C4-2B (cell line): ENCODE results near the gene AAMDC.

Experiments used
- H3K27ac ChIP-seq: fragments of 450-650 bp; 2 replicates; pipeline ENCODE4 v1.5.1; 2017
- CTCF ChIP-seq: fragments of 450-650 bp; conservative IDR thresholded peaks from 2 replicates; pipeline ENCODE4 v1.5.1; 2017; ENCODE audit warnings: mild to moderate bottlenecking
- ZFX ChIP-seq: fragments of 450-650 bp; IDR thresholded peaks from 2 replicates; pipeline ENCODE4 v1.6.1; 2017

The AAMDC gene

GRCh38 chr11:77801477-77801876 is 19.5 kb upstream of the AAMDC start:
- no peak for TF ChIP-seq ZFX
- no peak overlapping the region for H3K27ac ChIP-seq

- no peak overlapping the region for H3K27ac ChIP-seq
- TF ChIP-seq CTCF (no peak), ZFX (no peak)
Measured at GRCh38 chr11:77806415-77806814, 14.5 kb upstream of the AAMDC start.

GRCh38 chr11:77806993-77807392 is 14.0 kb upstream of the AAMDC start:
- TF ChIP-seq ZFX (no peak), CTCF (no peak)

GRCh38 chr11:77813256-77813655 is 7.7 kb upstream of the AAMDC start:
- no peak overlapping the region for H3K27ac ChIP-seq
- TF ChIP-seq CTCF, result no peak
- no peak for TF ChIP-seq ZFX

More at GRCh38 chr11:77806993-77807392, 14.0 kb upstream of the AAMDC start:
- H3K27ac ChIP-seq, result no peak overlapping the region

GRCh38 chr11:77814848-77815247 is 6.1 kb upstream of the AAMDC start:
- TF ChIP-seq ZFX (no peak), CTCF (no peak)

GRCh38 chr11:77815459-77815858 is 5.5 kb upstream of the AAMDC start:
- H3K27ac ChIP-seq, result no peak overlapping the region
- TF ChIP-seq CTCF (no peak), ZFX (no peak)

More at GRCh38 chr11:77814848-77815247, 6.1 kb upstream of the AAMDC start:
- no peak overlapping the region for H3K27ac ChIP-seq

- peak overlapping the region; percentile 97 for H3K27ac ChIP-seq
- no peak for TF ChIP-seq CTCF
- no peak for TF ChIP-seq ZFX
Measured at GRCh38 chr11:77819411-77819920, 1.5 kb upstream of the AAMDC start.

GRCh38 chr11:77819921-77820564 is 901 bp upstream of the AAMDC start:
- peak overlapping the region; percentile 97 for H3K27ac ChIP-seq
- TF ChIP-seq CTCF, result no peak
- peak; percentile 73 for TF ChIP-seq ZFX
